LNCAP (cell line): ENCODE results near the gene CST9L.

Experiments used
- TF ChIP-seq, protein P1 (sequence below): fragments of 450-650 bp; IDR thresholded peaks from 2 replicates; pipeline ENCODE4 v1.5.1; 2017; ENCODE audit warnings: mild to moderate bottlenecking

Gene CST9L

DNA sequence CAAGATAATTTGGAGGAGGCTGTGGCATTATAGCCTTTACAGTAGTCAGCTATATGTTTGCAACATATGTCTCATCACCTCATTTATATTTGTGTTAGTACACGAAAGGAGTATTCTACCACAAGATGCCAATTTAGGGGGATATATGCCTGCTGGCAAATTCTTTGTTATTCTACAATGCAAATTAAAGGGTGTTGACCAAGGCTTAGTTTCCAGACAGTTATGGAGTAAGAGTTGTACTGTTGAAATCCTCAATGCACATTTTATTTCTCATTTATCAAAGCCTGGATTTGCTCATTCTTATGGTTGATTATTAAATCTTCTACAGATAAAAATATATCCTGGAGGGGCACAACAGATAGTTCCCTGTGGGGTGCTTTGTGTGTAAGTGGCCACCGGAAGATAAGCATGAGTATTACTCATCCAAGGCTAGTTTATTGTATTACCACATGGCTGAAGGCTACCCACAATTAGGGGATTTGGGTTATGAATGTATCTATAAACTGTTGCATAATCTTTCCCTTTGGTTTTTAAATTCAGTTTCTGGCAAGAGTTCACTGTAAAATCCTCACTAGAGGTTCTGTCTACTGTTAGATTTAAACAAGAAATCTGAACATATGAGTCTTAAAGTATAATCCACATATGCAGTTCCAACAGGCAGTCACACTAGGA is 28.4 kb upstream of the CST9L start:
- TF ChIP-seq, protein P1, sequence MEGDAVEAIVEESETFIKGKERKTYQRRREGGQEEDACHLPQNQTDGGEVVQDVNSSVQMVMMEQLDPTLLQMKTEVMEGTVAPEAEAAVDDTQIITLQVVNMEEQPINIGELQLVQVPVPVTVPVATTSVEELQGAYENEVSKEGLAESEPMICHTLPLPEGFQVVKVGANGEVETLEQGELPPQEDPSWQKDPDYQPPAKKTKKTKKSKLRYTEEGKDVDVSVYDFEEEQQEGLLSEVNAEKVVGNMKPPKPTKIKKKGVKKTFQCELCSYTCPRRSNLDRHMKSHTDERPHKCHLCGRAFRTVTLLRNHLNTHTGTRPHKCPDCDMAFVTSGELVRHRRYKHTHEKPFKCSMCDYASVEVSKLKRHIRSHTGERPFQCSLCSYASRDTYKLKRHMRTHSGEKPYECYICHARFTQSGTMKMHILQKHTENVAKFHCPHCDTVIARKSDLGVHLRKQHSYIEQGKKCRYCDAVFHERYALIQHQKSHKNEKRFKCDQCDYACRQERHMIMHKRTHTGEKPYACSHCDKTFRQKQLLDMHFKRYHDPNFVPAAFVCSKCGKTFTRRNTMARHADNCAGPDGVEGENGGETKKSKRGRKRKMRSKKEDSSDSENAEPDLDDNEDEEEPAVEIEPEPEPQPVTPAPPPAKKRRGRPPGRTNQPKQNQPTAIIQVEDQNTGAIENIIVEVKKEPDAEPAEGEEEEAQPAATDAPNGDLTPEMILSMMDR, result no peak

DNA sequence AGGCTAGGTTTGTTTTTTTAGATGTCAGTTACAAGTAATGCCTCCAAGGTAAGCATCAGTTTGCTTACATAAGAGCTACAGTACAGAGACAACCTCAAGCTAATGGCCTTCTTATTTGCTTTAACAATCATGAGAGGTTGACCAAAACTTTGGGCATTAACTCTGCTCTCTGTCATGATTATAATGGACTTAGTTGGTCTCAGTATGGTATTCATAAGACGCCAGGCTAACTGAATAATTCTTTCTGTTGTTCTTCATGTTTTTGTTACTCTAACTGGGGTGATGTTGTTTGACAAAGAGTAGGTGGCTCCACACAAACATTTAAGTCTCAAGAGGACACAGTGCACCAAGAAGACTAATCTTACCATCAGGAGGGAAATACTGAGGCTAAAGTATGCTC is 27.7 kb upstream of the CST9L start:
- TF ChIP-seq, protein P1, result no peak

DNA sequence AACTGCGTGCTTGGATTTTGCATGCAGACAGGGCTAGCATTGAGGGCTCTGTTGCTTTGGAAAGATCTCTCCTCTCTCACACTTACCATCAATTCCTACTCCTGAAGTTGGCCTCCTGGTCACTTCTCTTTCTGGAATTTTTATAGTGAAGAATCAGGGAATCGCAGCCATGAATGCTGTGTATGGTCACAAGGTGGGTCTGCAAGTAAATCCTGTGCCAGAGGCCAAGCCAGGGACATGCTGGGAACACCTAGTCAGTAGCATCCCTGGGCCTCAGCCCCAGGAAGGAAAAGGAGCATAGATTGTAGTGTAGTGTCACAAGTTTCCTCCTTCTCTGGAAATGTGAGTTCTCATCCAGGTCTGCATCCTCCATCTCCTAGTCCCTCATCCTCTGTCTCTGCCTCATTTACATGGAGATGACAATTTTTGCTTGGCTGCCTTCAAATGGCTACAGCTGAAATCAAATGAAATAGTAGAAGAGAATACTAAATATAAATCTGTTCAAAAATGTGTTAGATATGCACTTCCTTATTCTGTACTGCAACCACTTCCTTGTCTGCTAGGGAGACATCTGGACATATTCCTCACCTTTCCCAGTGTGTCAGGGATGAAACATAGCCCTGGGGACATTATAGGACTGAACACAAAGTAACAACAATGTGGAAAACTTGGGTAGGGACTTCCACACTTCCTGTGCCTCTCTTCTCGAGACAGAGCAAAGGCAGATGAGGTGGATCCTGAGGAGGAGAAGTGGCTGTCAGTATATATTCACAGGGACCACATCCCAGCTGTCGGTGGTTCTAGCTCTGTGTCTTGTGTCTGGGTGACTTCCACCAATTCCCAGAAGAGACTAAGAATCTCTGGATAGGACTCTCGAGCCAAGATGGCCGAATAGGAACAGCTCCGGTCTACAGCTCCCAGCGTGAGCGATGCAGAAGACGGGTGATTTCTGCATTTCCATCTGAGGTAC is 20.4 kb upstream of the CST9L start:
- TF ChIP-seq, protein P1, result no peak

DNA sequence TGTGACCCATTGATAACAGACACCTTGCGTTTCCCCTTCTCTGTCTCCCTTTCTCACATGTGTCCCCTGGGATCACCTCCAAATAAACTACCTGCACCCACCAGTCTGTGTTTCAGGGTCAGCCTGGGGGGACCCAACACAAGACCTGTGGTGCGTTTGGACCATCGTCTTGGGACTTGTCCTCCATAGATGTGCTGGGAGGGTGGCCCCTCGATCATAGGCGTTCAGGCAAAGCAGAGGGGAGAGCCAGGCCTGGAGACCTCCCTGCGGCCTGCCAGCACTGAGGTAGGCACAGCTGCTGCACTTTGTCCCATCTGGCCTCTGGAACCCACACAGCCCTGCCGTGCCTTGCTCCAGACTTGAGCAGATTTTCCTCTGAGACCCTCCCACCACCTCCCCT is 19.3 kb upstream of the CST9L start:
- TF ChIP-seq, protein P1, result no peak

DNA sequence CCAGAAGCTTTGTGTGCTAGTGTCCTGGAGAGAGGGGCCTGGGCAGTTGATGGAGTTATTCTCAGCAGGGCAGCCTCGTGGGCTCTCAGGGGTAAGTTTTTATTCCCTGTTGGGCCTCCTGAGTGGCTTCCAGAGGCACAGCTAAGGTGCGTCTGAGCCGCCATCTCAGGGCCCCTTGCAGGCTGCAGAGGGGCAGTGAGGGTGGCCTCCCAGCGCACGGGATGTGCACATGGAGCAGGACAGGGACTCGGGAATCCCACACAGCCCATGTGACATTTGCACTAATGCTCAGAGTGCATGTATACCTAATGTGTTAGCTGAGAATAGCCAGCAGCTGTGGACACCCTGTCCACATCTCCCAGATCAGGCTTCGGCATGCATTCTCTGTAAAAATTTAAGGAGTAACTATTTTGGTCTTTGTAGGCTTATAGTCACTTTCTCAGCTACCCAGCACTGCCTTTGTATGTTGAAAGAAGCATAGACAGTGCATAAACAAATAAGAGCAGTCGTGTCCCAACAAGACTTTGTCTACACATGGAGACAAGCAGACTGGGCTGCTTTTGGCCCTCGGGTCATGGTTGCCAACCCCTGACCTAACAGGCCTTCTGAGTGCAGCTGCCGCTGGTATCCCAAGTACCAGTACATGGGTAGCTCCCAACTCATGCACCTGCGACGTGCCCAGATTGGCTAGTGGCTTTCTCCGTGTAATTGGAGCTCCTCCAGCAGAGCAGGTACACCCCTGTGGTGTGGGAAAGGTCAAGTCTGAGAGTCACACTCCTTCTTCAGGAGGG is 18.6 kb upstream of the CST9L start:
- TF ChIP-seq, protein P1, result no peak

DNA sequence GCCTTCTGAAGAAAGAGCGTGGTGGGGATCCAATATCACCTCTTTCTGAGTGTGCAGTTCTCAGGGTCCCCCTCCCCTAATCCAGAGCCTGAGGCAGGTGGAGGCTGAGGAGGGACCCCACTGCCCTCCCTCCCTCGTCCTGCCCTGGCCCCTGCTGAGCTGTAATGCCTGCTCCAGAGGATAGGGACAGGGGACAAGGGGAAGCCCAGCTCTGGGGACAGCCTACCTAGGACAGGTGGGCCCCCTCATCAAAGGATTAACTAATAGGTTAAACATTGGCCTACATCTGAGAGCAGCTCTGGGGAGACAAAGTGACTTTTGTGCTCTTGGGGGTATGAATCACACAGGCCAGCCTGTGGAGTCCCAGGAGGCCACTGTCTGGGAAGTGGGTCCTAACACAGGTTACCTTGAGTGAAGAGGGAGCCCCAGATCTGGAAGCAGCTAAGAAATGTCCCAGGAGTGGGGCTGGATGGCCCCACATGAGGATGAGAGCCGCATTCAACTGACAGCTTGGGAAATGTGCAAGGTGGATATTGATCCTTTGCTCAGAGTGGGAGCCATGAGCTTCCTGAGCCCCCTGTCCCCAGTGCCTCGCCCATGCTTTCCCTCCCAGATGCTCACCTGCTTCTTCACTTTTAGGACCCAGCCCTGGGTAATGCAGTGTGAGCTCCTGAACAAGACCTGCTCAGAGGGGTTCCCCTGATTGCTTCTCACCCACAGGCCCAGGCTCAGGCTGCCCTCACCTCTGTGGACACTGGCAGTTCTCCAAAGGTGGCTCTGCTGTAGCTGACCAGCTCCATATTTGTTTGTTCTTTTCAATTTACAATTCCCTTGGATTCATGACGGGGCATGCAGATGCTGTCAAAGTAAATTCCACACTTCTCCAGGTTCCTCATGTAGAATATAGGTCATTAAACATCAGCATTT is 17.8 kb upstream of the CST9L start:
- TF ChIP-seq, protein P1, result no peak
